GM19397 (cell line): Measurements from ENCODE around the gene NELFB.
A peak's percentile ranks its signal among the peaks of the same experiment; 100 is the strongest.
"Not testable (repeated sequence)": the region's sequence is repeated elsewhere in the genome, so short reads cannot be mapped to it uniquely, and the experiment has no call there.

Source experiments
- ATAC-seq: cut with Tn5 transposase; IDR thresholded peaks from one replicate; pipeline ENCODE4 v1.9.1; 2021; ENCODE audit warnings: mild to moderate bottlenecking, moderate library complexity; ENCODE audit not compliant: unreplicated experiment

Gene NELFB

DNA sequence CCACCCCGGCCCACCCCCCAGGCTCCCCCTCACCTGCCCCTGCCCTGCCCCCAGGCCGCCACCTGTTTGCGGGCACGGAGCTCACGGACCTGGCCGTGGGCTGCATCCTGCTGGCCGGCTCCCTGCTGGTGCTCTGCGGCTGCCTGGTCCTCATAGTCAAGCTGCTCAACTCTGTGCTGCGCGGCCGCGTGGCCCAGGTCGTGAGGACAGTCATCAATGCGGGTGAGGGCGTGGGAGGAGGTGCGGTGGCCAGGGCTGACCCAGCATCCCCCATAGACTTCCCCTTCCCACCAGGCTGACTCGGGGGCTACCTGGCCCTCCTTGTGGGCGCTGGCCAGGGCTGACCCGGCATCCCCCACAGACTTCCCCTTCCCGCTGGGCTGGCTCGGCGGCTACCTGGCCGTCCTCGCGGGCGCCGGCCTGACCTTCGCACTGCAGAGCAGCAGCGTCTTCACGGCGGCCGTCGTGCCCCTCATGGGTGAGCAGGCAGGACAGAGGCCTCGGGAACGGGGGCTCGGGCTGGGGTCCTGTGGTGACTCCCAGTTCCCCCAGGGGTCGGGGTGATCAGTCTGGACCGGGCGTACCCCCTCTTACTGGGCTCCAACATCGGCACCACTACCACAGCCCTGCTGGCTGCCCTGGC, 21.0 kb upstream of the NELFB start:
- ATAC-seq: no peak

DNA sequence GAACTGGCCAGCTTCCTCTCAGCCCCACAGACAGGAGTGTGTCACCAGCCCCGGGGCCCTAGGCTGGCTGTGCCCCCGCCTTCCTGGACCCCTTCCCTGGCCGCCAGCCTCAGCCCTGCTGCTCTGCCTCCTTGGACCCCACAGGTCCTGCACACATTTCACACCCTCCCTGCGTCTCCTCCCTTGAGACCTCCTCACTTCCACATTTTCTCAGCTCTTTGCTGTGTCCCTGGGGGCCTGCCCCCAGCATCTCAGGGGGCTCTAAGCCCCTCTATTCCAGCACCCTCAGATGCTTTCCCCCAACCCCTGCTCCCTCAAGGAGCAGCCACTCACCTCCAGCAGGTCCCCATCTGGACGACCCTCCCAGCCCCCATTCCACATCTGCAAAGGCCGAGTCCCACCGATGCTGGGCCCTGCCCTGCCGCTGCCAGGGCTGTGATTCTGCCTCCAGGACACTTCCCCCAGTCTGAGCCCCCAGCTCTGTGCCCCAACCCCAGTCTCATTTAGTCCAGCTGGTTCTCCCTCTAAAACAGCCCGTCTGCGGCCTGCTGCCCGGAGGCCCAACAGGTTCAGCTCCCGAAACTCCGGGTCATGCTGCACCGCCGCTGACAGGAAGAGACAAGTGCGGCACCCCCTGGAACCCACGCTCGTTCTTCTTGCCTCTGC, 20.2 kb upstream of the NELFB start:
- no peak for ATAC-seq

DNA sequence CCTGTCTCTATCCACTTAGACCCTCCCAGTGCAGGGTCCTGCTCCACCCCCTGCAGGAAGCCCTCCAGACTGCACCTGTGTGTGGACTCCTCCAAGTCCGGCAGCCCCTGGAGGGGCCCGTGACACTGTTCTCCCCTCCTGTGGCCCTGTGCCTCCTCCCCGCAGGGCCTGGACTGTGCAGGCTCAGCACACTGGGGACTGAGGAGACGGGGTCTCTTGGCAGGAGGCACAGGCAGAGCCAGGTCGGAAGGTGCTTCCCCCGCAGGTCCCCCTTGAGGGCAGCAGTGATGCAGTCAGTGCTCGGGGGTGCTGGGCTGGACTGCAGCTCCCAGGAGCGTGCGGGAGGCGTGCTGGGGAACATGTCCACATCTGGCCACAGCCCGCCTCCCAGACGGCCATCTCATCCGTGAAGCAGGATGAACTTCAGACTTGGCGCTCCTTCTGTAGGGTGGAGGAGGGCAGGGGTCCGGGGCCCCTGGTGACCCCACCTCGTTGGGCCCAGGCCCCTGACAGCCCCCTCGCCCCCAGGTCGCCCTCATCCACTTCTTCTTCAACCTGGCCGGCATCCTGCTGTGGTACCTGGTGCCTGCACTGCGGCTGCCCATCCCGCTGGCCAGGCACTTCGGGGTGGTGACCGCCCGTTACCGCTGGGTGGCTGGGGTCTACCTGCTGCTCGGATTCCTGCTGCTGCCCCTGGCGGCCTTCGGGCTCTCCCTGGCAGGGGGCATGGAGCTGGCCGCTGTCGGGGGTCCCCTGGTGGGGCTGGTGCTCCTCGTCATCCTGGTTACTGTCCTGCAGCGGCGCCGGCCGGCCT, 19.5 kb upstream of the NELFB start:
- no peak for ATAC-seq

DNA sequence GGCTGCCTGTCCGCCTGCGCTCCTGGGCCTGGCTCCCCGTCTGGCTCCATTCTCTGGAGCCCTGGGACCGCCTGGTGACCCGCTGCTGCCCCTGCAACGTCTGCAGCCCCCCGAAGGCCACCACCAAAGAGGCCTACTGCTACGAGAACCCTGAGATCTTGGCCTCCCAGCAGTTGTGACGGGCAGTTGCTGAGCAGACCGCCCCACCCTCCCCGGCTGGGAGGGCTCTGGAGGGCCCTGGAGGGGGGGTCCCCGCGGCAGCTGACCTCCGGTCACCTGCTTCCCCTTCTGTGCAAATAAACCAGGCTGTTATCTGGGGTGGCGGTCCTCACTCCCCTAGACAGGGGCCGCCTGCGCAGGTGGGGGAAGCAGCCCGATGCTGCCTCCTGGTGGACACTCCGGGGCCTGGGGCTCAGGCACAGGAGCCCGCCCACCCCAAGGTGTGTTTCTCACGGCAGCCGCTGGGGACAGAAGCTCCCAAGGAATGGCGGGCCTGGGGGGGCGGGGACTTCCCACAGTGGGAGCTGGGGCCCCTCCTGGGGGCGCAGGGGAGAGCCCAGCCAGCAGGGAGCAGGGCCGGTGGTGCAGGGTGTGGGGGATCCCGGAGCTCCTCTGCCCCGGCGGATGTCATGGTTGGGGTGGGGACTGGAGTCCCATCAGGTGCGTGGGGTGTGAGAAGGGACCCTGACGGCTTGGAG, 18.7 kb upstream of the NELFB start:
- ATAC-seq: no peak

DNA sequence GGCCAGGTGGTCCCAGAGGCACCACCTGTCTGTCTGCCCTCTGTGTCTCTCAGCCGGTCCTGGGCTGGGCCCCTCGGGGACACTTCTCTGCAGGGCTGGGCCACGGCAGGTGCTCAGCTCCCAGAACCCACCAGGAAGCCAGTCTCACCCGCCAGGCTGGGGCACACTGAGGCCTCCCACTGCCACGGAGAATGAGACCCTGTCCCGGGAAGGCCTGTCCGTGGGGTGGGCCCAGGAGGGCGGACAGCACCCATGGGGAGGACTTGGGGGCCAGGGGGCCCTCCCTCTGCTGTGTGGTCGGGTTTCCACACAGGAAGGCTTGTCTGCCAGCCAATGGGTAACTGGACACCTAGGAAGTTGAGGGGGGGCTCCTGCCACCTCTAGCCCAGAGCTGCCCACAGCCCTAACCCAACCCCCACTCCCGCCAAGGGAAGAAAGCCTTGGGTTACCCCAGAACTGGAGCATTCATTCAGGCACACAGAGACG, 18.1 kb upstream of the NELFB start:
- no peak for ATAC-seq

DNA sequence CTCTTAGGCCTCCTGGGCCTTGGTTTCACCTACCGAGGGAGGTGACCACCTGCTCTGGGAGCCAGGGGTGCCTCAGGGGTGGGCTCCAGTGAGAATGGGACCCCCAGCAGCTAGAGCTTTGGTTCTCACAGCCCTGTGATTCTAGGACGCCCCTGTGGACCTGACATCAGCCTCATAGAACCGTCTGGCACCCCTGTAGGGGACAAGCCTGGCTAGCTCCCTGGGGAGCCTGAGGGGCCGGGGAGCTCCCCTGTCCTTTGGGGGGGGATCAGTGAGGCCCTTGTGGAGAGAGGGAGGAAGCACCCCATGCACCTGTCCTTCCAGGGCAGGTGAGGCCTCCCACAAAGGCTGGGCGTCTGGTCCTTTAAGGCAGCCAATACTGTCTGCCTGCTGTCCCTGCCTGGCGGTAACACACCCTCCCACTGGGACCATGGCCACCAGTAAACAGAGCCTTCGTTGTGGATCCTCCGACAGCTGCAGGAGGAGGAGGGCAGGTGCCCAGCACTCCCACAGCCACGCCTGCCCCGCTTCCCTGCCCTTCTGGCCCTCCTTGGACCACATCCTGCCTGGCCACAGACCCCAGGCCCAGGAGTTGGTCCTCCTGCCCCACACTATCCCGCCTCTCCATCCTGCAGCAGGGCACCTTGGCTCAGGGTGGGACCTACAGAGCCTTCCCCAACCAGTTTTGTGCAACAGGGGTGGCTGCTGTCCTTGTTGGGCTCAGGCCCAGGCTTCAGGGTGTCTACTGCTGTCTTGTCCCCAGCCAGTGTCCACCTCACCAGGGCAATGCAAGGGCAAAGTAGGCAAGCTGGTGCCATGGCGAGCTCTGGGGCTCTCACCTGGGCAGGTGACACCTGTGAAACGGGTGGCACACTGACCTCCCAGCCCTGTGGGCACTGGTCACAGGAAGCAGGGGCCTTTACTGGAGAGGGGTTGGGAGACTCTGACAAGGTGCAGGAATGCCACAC, 17.1 kb upstream of the NELFB start:
- no peak for ATAC-seq

DNA sequence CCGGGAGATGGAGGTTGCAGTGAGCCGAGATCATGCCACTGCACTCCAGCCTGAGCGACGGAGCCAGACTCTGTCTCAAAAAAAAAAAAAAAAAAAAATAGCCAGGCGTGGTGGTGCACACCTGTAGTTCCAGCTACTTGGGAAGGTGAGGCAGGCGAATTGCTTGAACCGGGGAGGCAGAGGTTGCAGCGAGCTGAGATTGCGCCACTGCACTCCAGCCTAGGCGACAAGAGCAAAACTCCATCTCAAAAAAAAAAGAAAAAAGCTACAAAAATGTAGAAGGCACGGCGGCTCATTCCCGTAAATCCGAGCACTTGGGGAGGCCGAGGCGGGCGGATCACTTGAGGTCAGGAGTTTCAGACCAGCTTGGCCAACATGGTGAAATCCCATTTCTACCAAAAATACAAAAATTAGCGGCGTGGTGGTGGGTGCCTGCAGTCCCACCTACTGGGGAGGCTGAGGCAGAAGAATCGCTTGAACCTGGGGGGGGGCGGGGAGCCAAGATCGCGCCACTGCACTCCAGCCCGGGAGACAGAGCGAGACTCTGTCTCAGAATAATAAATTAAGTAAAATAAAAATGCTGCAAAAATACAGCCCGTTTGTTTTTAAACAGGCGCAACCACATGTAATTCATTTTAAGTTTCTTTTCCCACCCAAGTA, 15.5 kb upstream of the NELFB start:
- not testable (repeated sequence) for ATAC-seq

DNA sequence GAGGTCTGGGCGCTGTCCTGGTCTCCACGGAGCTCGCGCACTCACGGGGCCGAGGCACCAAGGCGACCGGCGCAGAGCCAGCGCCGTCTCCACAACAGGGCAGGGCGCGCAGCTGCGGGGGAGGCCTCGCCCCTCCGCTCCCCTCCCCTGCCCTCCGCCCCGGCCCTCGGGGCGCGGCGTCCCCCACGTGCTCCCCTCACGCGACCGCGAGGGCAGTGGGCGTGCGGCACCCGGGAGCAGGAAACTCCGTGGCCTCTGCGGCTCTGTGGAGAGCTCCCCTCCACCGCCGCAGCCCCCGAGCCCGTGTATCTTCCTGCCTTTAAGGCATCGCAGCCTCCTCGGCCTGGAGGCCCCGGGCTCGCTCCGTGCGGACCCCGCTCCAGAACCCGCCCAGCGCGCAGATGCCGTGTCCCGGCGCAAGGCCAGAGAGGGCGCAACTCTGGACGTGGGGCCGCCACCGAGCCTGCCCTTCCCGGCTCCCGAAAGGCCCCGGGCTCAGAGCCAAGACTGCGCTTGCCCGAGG, 14.7 kb upstream of the NELFB start:
- ATAC-seq: peak; percentile 23

DNA sequence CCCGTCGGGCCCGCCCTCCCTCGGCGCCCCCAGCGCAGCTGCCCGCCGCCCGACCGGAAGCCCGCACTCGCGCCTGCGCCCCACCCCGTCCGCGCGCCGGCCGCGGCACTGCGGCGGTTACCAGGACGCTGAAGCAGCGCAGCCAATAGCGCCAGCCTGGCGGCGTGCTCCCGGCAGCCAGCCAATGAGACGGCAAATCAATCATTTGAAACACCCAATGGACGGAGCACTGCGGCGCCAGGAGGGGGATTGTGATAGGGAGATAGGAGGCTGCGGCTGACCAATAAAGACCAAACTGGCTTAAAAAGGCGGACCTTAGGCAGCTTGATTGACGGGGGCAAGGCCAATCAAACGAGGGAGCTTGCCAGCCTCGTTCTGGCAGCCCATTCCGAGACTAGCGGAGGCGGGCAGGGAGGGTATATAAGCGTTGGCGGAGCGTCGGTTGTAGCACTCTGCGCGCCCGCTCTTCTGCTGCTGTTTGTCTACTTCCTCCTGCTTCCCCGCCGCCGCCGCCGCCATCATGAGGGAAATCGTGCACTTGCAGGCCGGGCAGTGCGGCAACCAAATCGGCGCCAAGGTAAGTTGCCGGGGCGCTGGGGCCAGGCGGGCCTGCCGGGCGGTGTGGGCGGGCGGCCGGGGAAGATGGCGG, 14.2 kb upstream of the NELFB start, which contains the start of gene TUBB4B:
Gene TUBB4B (plus strand): TSS at position 447 of the 649 bp plus-strand sequence. CDS start 74 bp downstream, at position 521.
- ATAC-seq: peak; percentile 67

DNA sequence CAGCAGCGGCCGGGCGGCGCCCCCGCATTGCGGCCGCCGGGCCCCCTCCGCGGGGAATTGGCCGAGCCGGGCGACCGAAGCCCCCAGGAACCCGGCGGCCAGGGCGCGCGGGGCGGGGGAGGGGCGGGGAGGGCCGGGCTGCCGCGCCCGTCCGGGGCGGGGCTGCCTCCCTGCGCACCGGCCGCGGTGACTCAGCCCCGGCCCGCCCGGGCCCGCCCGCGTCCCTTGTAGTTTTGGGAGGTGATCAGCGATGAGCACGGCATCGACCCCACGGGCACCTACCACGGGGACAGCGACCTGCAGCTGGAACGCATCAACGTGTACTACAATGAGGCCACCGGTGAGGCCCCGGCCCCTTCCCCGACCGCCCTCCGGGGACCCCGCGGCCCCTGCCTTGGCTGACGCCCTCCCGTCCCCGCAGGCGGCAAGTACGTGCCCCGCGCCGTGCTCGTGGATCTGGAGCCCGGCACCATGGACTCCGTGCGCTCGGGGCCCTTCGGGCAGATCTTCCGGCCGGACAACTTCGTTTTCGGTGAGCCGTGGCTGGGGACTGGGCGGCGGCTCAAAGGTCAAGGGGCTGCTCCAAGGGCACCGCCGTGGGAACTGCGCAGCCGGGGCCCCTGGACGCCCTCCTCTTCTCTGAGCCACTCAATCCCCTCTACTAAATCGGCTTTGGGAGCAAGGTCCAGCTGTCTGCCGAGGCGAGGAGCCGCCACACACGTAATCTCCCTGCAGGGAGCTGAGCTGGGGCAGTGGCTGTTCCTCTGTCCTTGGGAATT, 13.4 kb upstream of the NELFB start:
- ATAC-seq: no peak

DNA sequence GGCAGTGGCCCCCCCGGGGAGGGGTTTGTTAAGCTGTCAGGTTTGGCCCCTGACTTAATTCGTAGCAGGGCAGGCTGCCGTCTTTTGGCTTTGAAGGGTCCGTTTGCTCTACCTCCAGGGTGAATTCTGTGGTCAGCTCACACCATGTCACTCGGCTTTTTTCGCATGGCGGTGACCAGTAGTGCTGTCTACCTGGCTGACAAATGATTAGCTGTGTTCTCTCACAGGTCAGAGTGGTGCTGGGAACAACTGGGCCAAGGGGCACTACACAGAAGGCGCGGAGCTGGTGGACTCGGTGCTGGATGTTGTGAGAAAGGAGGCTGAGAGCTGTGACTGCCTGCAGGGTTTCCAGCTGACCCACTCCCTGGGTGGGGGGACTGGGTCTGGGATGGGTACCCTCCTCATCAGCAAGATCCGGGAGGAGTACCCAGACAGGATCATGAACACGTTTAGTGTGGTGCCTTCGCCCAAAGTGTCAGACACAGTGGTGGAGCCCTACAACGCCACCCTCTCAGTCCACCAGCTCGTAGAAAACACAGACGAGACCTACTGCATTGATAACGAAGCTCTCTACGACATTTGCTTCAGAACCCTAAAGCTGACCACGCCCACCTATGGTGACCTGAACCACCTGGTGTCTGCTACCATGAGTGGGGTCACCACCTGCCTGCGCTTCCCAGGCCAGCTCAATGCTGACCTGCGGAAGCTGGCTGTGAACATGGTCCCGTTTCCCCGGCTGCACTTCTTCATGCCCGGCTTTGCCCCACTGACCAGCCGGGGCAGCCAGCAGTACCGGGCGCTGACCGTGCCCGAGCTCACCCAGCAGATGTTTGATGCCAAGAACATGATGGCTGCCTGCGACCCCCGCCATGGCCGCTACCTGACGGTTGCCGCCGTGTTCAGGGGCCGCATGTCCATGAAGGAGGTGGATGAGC, 12.6 kb upstream of the NELFB start:
- ATAC-seq: no peak

DNA sequence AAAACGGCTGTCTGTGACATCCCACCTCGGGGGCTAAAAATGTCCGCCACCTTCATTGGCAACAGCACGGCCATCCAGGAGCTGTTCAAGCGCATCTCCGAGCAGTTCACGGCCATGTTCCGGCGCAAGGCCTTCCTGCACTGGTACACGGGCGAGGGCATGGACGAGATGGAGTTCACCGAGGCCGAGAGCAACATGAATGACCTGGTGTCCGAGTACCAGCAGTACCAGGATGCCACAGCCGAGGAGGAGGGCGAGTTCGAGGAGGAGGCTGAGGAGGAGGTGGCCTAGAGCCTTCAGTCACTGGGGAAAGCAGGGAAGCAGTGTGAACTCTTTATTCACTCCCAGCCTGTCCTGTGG, 11.9 kb upstream of the NELFB start:
- not testable (repeated sequence) for ATAC-seq

DNA sequence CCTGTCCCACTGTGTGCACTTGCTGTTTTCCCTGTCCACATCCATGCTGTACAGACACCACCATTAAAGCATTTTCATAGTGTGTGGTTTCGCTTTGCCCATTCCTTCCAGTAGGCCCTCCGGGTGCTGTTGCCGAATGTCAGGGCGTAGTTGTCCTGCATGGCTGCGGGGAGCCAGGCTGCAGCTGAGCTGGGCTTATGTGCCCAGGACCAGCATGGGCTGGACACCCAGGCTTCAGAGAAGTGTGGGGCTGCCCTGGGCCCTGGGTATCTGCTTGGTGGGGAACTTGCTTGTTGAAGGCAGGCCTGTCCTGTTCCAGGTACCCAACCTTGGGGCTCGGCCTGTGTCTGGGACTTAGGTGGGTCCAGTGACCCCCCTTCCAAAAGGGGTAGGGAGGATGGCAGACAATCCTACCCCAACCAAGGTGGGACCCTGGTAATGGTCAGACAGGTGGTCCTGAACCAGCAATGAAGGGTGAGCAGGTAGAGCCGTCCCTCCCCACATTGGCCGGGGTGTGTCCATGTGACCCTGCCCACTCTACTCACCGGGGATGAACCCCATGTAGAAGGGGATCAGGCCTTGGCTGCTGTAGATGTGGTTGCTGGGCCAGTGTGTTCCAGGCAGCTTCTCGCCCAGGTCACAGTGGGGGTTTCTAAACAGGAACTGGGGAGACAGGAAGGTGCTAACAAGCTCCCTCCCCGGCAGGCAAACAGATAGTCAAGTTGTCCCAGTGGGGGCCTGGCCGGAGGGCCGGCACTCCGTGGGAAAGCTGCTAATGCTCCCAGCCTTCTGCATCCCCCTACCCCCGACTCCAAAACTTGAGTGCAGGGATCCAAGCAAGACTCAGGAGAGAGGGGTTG, 11.3 kb upstream of the NELFB start:
- ATAC-seq: no peak

DNA sequence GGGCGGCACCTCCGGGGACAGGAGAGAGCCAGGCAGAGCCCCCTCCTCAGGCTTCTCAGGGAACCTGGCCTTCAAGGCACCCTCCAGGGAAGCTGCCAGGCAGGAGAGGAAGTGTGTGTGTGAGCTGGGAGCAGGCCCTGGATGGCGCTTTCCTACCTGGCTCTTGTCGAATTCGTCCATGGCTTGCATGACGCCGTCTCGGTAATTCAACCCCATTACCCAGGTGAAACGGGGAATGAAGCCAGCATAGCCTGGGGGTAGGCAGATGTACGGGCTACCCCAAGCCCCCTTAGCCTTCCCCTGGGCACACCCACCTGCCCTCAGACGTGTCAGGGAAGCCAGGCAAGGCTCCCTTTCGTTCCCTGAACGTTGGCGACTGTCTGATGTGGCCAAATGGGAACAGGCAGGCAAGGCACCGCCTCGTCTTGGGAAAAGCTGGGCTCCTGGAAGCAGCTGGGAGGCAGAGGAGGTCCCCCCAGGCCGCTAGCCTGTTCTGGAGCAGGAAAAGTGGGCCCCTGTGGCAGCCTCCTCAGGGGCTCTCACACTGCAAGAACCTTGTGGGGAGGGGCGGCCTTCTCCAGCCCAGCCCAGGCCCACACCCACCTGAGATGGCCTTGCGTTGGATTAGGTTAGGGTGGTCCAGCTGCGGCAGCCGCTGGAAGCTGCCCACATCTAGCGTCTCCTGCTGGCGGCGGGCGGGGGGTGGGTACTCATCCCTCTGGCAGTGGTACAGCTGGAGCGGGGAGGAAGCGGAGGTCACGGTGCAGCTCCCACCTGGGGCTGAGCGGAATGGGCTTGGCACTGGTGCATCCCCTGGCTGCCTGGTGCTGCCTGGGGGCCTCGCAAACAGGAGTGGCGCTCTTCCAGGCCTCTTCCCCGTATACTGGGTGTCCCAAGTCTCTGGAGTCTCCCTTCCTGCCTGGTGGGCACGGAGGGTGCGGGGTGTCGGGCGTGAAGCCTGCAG, 10.4 kb upstream of the NELFB start:
- no peak for ATAC-seq
